Left kidney (tissue), 1 donor: ENCODE measurements around the gene CD300H. TPM values are rescaled to one million over a fixed set of nuclear protein-coding genes. Genes with fewer than 3 reads are reported as not detected.

Experiments used
- polyA plus RNA-seq: library from polyadenylated mRNA; unstranded; fragments of 120-200 nt; gene quantifications from one replicate; pipeline ENCODE4 v1.2.1, GENCODE V29; 2013; ENCODE audit not compliant: insufficient read length

CD300H gene
- polyA plus RNA-seq, 1 donor: not detected

Other genes with a start within 250 kb of the CD300H start
- gene KIF19, start 241.3 kb downstream of the CD300H start, polyA plus RNA-seq: 0.86 TPM
- gene BTBD17, start 205.6 kb downstream of the CD300H start, polyA plus RNA-seq: 0.13 TPM
- gene GPR142, start 200.0 kb downstream of the CD300H start, polyA plus RNA-seq: 0.25 TPM
- 80.8 TPM for gene GPRC5C, start 135.4 kb downstream of the CD300H start, polyA plus RNA-seq
- 0.91 TPM for gene CD300A, start 100.9 kb downstream of the CD300H start, polyA plus RNA-seq
- gene CD300LB, start 36.0 kb downstream of the CD300H start, polyA plus RNA-seq: 0.15 TPM
- gene CD300C, start 21.4 kb downstream of the CD300H start, polyA plus RNA-seq: 0.18 TPM
- 0.13 TPM for gene CD300LD, start 24.8 kb upstream of the CD300H start, polyA plus RNA-seq
- 0.10 TPM for gene CD300E, start 56.2 kb upstream of the CD300H start, polyA plus RNA-seq
- 0.23 TPM for gene CD300LF, start 145.4 kb upstream of the CD300H start, polyA plus RNA-seq
- gene RAB37, start 169.7 kb upstream of the CD300H start, polyA plus RNA-seq: 6.6 TPM
- gene NHERF1, start 181.1 kb upstream of the CD300H start, polyA plus RNA-seq: 163 TPM
- gene NAT9, start 208.8 kb upstream of the CD300H start, polyA plus RNA-seq: 46.7 TPM